B cell (primary cell): ENCODE measurements around the gene ETV6.

Source experiments
- CTCF ChIP-seq: fragments of 200-600 bp; IDR thresholded peaks from one replicate; pipeline ENCODE4 v1.8.0; 2022; ENCODE audit warnings: antibody characterized with exemption, mild to moderate bottlenecking
- EZH2 ChIP-seq: IDR thresholded peaks from 2 replicates; pipeline ENCODE4 v1.6.1; 2012; ENCODE audit warnings: borderline replicate concordance, low read depth, mild to moderate bottlenecking, moderate library complexity, low read length; ENCODE audit not compliant: insufficient read depth, poor library complexity, severe bottlenecking

GRCh38 chr12:11715621-11716020 is 66.1 kb downstream of the ETV6 start:
- TF ChIP-seq CTCF (no peak), EZH2 (no peak)
